Endothelial cell of umbilical vein (primary cell): ENCODE data around the gene STAU1. TPM values are rescaled to one million over a fixed set of nuclear protein-coding genes. Genes with fewer than 3 reads are reported as not detected.

Experiments
- BruUV-seq: library from RNA; stranded (reverse); fragments of 400-500 nt; replicated peaks from 2 replicates; lab custom pipeline; 2021; lab: Mats Ljungman, UMichigan
- CTCF ChIA-PET: fragments of 300-600, 350-600 bp; sonication (Branson Sonifier 250); formaldehyde crosslinking; loops from one replicate; lab custom pipeline; 2021; ENCODE audit warnings: antibody characterized with exemption, inconsistent platforms; lab: Charles Lee
- POLR2A ChIA-PET: fragments of 300-600, 350-600 bp; sonication (Branson Sonifier 250); formaldehyde crosslinking; loops from one replicate; lab custom pipeline; 2021; ENCODE audit warnings: antibody characterized with exemption, inconsistent platforms; lab: Charles Lee
- DNase-seq: peaks from one replicate; pipeline ENCODE4 v3.0.0-alpha.2; 2011; ENCODE audit warnings: low read depth, low spot score
- FAIRE-seq: peaks from 2 replicates; lab custom pipeline; 2011; peaks lifted over from hg19 to GRCh38; lab: Jason Lieb, UNC
- H2AFZ ChIP-seq: 2 replicates; pipeline ENCODE4 v1.6.0; 2012; ENCODE audit warnings: low read depth, low read length, control low read depth, inconsistent platforms
- H3K27ac ChIP-seq: 2 replicates; pipeline ENCODE4 v1.5.1; 2011; ENCODE audit warnings: low read depth, mild to moderate bottlenecking, control low read depth, low read length, moderate library complexity; ENCODE audit not compliant: insufficient read depth
- H3K27me3 ChIP-seq, 2 experiments: 2 replicates each; pipeline versions ENCODE4 v1.6.0 to v1.6.1; 2011; ENCODE audit warnings: low read length in 2 of 2, mixed read lengths in 1 of 2; ENCODE audit not compliant: control insufficient read depth in 2 of 2, insufficient read depth in 2 of 2
- H3K36me3 ChIP-seq, 2 experiments: 2 replicates in 1 of 2; 3 replicates in 1 of 2; pipeline ENCODE4 v1.5.1; 2011; ENCODE audit warnings: low read length in 2 of 2, mild to moderate bottlenecking in 1 of 2, moderate library complexity in 1 of 2; ENCODE audit not compliant: control insufficient read depth in 2 of 2, insufficient read depth in 2 of 2; ENCODE audit errors: extremely low read depth in 1 of 2
- H3K4me1 ChIP-seq: 3 replicates; pipeline ENCODE4 v1.5.1; 2011; ENCODE audit warnings: mild to moderate bottlenecking, low read length; ENCODE audit not compliant: control insufficient read depth, insufficient read depth; ENCODE audit errors: extremely low read depth
- H3K4me2 ChIP-seq: 2 replicates; pipeline ENCODE4 v1.6.1; 2011; ENCODE audit warnings: low read length, control low read depth, mixed read lengths; ENCODE audit not compliant: insufficient read depth
- H3K4me3 ChIP-seq, 3 experiments: fragments of 200-600 bp in 1 of 3; sonication (generic), shearing (Covaris generic) in 1 of 3; replicated peaks in 1 of 3; 2 replicates each; pipeline ENCODE4 v1.5.1; 2011 to 2016; ENCODE audit warnings: control low read depth in 3 of 3, low read length in 3 of 3, mild to moderate bottlenecking in 2 of 3, inconsistent platforms in 1 of 3, low read depth in 1 of 3, moderate library complexity in 1 of 3; ENCODE audit not compliant: insufficient read depth in 1 of 3
- H3K79me2 ChIP-seq: 2 replicates; pipeline ENCODE4 v1.6.0; 2012; ENCODE audit warnings: low read length, inconsistent platforms; ENCODE audit not compliant: control insufficient read depth, insufficient read depth
- H3K9ac ChIP-seq: replicated peaks from 2 replicates; pipeline ENCODE3; 2011; ENCODE audit warnings: low read length, control low read depth; ENCODE audit not compliant: insufficient read depth; ENCODE audit errors: extremely low read depth
- H3K9me1 ChIP-seq: replicated peaks from 3 replicates; pipeline ENCODE4 v1.6.0; 2011; ENCODE audit warnings: mild to moderate bottlenecking, low read length; ENCODE audit not compliant: control insufficient read depth, insufficient read depth; ENCODE audit errors: extremely low read depth
- H3K9me3 ChIP-seq: replicated peaks from 2 replicates; pipeline ENCODE4 v1.5.1; 2012; ENCODE audit warnings: low read length, inconsistent platforms; ENCODE audit not compliant: control insufficient read depth, insufficient read depth
- H4K20me1 ChIP-seq: replicated peaks from 2 replicates; pipeline ENCODE3; 2011; ENCODE audit warnings: mild to moderate bottlenecking, low read length; ENCODE audit not compliant: control insufficient read depth, insufficient read depth; ENCODE audit errors: extremely low read depth
- CTCF ChIP-seq, 2 donors: IDR thresholded peaks; 1 replicate in 1 of 2; 2 replicates in 1 of 2; pipeline ENCODE4 v1.5.1; 2011; ENCODE audit warnings: low read length in 2 of 2, mild to moderate bottlenecking in 2 of 2, moderate library complexity in 2 of 2, control low read depth in 1 of 2, inconsistent platforms in 1 of 2, low read depth in 1 of 2; ENCODE audit not compliant: insufficient read depth in 1 of 2; ENCODE audit errors: extremely low read depth in 1 of 2
- EZH2 ChIP-seq: IDR thresholded peaks from 2 replicates; pipeline ENCODE4 v1.6.1; 2012; ENCODE audit warnings: borderline replicate concordance, low read depth, mild to moderate bottlenecking, moderate library complexity, low read length, inconsistent platforms; ENCODE audit not compliant: severe bottlenecking
- FOS ChIP-seq: IDR thresholded peaks from 2 replicates; pipeline ENCODE4 v1.6.1; 2011; ENCODE audit warnings: mild to moderate bottlenecking, low read length, moderate library complexity, borderline replicate concordance; ENCODE audit not compliant: insufficient read depth
- GATA2 ChIP-seq: IDR thresholded peaks from 2 replicates; pipeline ENCODE4 v1.7.0; 2011; ENCODE audit warnings: low read depth, mild to moderate bottlenecking, moderate library complexity, mixed read lengths, low read length; ENCODE audit not compliant: insufficient read length, insufficient read depth
- JUN ChIP-seq: IDR thresholded peaks from 2 replicates; pipeline ENCODE4 v1.6.1; 2011; ENCODE audit warnings: borderline replicate concordance, low read depth; ENCODE audit not compliant: insufficient read length, insufficient read depth
- MAX ChIP-seq: IDR thresholded peaks from 2 replicates; pipeline ENCODE4 v1.6.1; 2011; ENCODE audit not compliant: insufficient read depth, insufficient read length
- MYC ChIP-seq: IDR thresholded peaks from one replicate; pipeline ENCODE4 v1.6.1; 2011; ENCODE audit warnings: mild to moderate bottlenecking, low read depth, low read length
- POLR2A ChIP-seq: IDR thresholded peaks from 2 replicates; pipeline ENCODE4 v1.6.1; 2012; ENCODE audit warnings: low read depth, mild to moderate bottlenecking, control low read depth, low read length
- POLR2AphosphoS5 ChIP-seq: IDR thresholded peaks from 2 replicates; pipeline ENCODE4 v1.6.1; 2012; ENCODE audit warnings: low read depth, mild to moderate bottlenecking, control low read depth, low read length, moderate library complexity; ENCODE audit not compliant: insufficient read depth
- dilution Hi-C: fragments of 300-500 bp; cut with MboI; formaldehyde crosslinking; loops from one replicate; pipeline ENCODE4 v1.15.0; 2019; ENCODE audit warnings: low sequenced_read_pairs; ENCODE audit not compliant: extremely low pct_ligation_motif_present
- intact Hi-C: fragments of 100-400 bp; cut with micrococcal nuclease; formaldehyde crosslinking; loops from one replicate; pipeline ENCODE4 v1.10.0; 2022
- polyA plus RNA-seq, 4 experiments: library from polyadenylated mRNA; depleted of rRNA in 3 of 4; stranded (reverse) in 3 of 4; unstranded in 1 of 4; fragments of >200 nt; gene quantifications; 2 replicates each; pipeline versions ENCODE4 v1.2.1 to v1.2.3, GENCODE V29; 2011 to 2012; ENCODE audit warnings: missing spikeins in 1 of 4
- total RNA-seq: library from RNA; stranded (reverse); gene quantifications from 2 replicates; pipeline ENCODE4 v1.2.3, GENCODE V29; 2021

STAU1 gene
- total and polyA plus RNA-seq, 2 donors (not counting 3 experiments of a cell fraction or from before 2014, with no cell fraction given): 53.1 to 98.1 TPM

GRCh38 chr20:49146442-49147225, 41.5 kb downstream of the STAU1 start:
- Histone ChIP-seq H3K9me1 (no peaks in the 10 kb centered on the region), H4K20me1 (no peaks in the 10 kb centered on the region), H3K4me2 (no peak overlapping the region), H3K9ac (no peak overlapping the region), H3K4me1 (no peaks in the 10 kb centered on the region), H3K4me3 (no peak overlapping the region), H3K27ac (no peak overlapping the region), H3K9me3 (no peaks in the 10 kb centered on the region), H3K36me3 (peaks cover 13 to 17% of the 10 kb centered on the region in 2 experiments), H3K27me3 (no peaks in the 10 kb centered on the region), H2AFZ (no peak overlapping the region), H3K79me2 (peaks cover 12% of the 10 kb centered on the region)
- POLR2A ChIA-PET: no interaction called here
- intact Hi-C loops (no loop called here), dilution Hi-C loops (no loop called here)
- CTCF ChIA-PET: interaction anchor here (0.5 to 1.5 kb wide), 4 partner anchors 11 to 71 kb away, joined by 4 read pairs; no protein-coding TSS in a partner anchor
- no peak for DNase-seq
- no peak for TF ChIP-seq POLR2AphosphoS5
- no peak for TF ChIP-seq POLR2A
- TF ChIP-seq MYC: no peak
- no peak for TF ChIP-seq MAX
- TF ChIP-seq EZH2: no peak
- TF ChIP-seq FOS: no peak
- TF ChIP-seq CTCF (IDR thresholded peaks at IDR 0.05; ENCODE audit: extremely low read depth in 1 of 2, insufficient read depth in 1 of 2, low read depth in 1 of 2, low read length in 2 of 2): no peak
- no peak for TF ChIP-seq JUN
- no peak for TF ChIP-seq GATA2
- no TSS peak for BruUV-seq
- FAIRE-seq: no peak
